Transverse colon (tissue), 4 donors: ENCODE results near the gene GABRA5.

ENCODE experiments used
- CTCF ChIP-seq, 5 experiments: fragments of 200-600 bp in 3 of 5; fragments of 450-650 bp in 2 of 5; sonication (generic) in 3 of 5; IDR thresholded peaks; 1 replicate in 2 of 5; 2 replicates in 3 of 5; pipeline ENCODE4 v1.5.1; 2016 to 2017; ENCODE audit warnings: antibody characterized with exemption in 5 of 5, inconsistent platforms in 3 of 5, mild to moderate bottlenecking in 2 of 5, moderate library complexity in 1 of 5
- EP300 ChIP-seq: sonication (generic); formaldehyde crosslinking; IDR thresholded peaks from one replicate; pipeline ENCODE4 v1.6.1; 2017; ENCODE audit warnings: antibody characterized with exemption, low read depth
- POLR2A ChIP-seq: fragments of 450-650 bp; IDR thresholded peaks from one replicate; pipeline ENCODE4 v1.6.1; 2016; ENCODE audit warnings: antibody characterized with exemption, mild to moderate bottlenecking, moderate library complexity
- POLR2AphosphoS5 ChIP-seq, 3 donors: sonication (generic); formaldehyde crosslinking; IDR thresholded peaks; one replicate each; pipeline ENCODE4 v1.6.1; 2016; ENCODE audit warnings: antibody characterized with exemption in 3 of 3

GRCh38 chr15:26870346-26870745 lies 3.5 kb downstream of the GABRA5 start:
- TF ChIP-seq CTCF (IDR thresholded peaks at IDR 0.05) = no peak
- TF ChIP-seq EP300 = no peak
- no peak for TF ChIP-seq POLR2AphosphoS5 (IDR thresholded peaks at IDR 0.05)
- no peak for TF ChIP-seq POLR2A
